Measurements from ENCODE around the gene TMEM239.

DNA sequence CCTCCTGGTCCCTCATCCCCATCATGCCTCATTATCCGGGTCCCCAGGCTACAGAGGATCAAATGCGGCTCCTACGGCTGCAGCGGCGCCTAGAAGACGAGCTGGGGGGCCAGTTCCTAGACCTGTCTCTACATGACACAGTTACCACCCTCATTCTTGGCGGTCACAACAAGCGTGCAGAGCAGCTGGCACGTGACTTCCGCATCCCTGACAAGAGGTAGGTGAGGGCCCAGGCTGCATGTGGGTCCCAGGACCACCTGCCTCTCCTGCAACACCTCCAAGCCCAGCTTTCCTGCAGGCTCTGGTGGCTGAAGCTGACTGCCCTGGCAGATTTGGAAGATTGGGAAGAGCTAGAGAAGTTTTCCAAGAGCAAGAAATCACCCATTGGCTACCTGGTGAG, 48.9 kb downstream of the TMEM239 start:
- TF ChIP-seq, protein P1, sequence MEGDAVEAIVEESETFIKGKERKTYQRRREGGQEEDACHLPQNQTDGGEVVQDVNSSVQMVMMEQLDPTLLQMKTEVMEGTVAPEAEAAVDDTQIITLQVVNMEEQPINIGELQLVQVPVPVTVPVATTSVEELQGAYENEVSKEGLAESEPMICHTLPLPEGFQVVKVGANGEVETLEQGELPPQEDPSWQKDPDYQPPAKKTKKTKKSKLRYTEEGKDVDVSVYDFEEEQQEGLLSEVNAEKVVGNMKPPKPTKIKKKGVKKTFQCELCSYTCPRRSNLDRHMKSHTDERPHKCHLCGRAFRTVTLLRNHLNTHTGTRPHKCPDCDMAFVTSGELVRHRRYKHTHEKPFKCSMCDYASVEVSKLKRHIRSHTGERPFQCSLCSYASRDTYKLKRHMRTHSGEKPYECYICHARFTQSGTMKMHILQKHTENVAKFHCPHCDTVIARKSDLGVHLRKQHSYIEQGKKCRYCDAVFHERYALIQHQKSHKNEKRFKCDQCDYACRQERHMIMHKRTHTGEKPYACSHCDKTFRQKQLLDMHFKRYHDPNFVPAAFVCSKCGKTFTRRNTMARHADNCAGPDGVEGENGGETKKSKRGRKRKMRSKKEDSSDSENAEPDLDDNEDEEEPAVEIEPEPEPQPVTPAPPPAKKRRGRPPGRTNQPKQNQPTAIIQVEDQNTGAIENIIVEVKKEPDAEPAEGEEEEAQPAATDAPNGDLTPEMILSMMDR (IDR thresholded peaks at IDR 0.05) = no peak
- no peak for TF ChIP-seq POLR2AphosphoS5 (IDR thresholded peaks at IDR 0.05)
- TF ChIP-seq POLR2A (IDR thresholded peaks at IDR 0.05) = no peak
